ENCODE data around the gene MYL10.
"Not testable (repeated sequence)": the region's sequence is repeated elsewhere in the genome, so short reads cannot be mapped to it uniquely, and the experiment has no call there.

MYL10 gene

DNA sequence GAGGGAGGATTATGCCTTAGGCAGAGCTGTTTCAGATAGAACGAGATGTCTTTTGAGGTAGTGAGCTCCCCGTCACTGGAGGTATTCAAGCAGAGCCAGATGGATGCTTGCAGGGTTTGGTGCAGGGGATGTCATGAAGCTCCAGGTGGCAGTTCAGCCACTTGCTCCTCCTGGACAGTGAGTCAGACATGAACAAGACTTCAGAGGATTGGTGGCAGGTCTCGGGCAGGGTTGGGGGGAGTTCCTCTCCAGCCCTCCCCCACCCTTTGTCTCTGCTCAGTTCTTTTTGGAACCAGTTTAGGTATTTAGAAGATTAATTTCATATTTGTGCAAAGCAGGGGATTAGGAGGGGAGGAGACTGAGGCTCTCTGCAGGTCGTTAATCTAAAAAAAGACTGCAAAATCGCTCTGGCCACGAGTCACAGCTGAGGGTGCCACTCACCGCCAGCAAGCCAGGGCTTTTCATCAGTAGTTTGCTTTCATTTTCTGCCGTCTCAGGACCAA lies 21.5 kb upstream of the MYL10 start:
- no peak for DNase-seq

DNA sequence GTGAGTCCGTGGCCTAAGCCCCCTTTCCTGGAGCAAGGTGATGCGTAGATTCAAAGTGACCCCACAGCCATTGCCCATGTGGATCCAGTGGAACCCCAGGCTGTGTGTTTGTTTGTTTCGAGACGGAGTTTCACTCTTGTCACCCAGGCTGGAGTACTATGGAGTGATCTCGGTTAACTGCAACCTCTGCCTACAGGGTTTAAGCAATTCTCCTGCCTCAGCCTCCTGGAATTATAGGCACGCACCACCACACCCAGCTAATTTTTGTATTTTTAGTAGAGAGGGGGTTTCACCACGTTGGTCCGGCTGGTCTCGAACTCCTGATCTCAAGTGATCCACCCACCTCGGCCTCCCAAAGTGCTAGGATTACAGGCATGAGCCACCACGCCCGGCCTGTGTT lies 18.8 kb upstream of the MYL10 start:
- not testable (repeated sequence) for DNase-seq

DNA sequence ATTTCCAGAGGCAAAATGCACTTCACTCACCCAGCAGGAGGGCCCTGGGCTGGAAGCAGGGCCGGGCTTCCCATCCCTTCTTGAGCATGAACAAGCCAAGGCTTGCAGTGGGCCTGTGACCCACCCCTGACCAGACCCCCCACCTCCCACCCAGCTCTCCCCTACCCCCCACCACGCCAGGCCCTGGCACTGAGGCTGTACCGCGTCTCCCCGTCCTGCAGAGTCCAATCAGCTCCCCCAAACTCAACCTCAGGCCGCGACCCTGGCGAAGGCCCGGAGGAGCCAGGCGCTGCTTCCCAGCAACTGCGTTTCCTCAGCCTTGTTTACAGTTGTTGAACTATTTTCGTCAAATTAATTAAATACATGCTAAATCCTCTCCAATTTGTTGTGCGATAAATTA lies 16.9 kb upstream of the MYL10 start:
- no peak for DNase-seq

DNA sequence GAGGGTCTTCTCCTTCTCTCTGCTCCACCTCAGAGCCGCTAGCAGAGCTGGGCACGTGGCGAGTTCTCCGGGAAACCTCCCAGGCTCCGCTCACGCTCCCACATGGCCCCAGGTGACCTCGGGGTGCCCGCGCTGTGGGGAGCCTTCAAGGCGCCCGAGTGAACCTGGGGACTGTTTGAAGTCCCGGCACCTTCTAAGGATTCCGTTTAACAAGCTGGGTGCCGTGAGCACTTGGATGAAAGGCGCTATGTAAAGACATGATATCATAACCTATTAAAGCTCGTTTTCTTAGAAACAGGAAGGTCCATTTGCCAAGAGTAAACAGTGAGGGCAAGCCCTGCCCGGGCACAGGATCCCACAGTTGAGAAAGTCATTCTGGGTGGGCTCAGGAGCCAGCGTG lies 15.8 kb upstream of the MYL10 start:
- DNase-seq = no peak

DNA sequence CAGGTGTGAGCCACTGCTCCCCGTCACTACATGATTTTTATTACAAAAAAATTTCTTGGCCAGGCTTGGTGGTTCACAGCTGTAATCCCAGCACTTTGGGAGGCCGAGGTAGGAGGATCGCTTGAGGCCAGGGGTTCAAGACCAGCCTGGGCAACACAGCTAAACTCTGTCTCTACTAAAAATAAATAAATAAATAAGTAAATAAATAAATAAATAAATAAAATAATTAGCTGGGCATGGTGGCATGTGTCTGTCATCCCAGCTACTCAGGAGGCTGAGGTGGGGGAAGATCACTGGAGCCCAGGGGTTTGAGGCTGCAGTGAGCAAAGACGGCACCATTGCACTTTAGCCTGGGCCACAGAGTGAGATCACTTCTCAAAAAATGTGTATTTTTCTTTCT lies 10.0 kb upstream of the MYL10 start:
- DNase-seq = not testable (repeated sequence)

DNA sequence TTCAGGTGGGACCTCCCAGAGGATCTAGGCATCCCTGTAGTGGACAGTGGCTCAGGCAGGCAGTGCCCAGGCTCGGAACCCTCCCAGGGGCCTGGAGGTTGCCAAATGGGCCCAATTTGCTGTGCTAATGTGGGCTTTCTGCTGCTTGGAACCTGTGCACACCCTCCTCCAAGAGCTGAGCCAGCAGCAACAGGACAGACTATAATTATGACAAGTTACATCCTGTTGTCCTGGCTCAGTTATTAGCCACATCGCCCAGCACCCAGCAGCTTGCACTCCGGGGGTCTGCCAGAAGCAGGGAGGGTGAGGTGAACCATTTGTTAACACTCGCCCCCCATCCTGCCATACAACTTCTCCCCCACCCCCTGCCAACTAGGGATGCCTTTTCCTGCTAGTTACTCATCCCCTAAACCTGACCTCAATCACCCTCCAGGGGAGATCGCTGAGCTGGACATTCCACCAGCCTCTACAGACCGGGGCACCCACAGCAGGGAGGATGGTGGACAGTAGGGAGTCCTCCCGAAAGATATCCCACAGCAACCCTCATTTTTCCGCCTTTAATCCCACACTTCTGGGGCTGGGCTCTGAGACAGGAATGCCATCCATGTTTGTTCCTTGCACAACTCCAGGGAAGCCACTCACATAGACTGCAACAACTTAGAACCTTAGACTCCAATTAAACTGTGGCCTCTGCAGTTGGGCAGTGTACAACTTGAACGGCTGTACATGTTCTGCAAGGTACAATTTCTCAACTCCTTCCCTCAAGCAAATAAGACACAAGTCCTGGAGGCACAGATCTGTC lies 7.9 kb upstream of the MYL10 start:
- DNase-seq = no peak

DNA sequence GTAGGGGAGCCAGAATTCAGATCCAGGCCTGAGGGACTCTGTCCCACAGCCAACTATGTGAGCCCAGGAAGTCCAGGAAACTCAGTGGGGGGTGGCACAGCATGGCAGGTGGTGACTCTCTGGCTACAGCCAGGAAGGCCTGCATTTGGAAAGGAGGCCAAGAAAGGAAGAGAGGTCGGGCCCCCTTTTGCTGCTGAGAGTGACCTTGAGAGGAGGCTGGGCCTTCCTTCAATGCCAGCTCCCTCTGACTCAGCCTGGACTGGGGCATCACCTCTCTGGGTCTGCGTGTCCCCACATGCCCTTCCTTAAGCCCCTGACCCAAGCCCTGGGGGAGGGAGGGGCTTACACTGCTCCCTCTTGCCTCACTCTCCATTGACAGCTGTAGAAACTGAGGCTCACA lies 6.4 kb upstream of the MYL10 start:
- DNase-seq = no peak

DNA sequence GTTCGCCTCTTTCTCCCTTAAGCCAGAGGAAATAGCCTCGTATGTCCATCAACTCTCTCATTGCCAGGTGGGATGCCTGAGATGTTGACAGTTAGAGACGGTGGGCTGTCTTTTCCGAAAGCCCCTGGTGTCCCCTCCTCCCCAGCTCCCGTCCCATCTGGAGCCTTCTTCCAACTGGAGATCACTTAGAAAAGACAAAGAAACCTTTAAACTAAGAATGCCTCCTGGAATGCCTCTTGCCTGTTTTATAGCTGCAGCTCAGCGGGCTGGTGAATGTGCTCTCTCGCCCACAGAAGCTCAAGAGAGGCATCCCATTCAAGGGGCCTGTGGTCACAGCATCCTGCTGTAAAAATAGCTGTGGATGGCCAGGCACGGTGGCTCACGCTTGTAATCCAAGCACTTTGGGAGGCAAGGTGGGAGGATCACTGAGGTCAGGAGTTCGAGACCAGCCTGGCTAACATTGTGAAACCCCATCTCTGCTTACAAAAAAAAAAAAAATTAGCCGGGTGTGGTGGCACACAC lies 5.2 kb upstream of the MYL10 start:
- no peak for DNase-seq

DNA sequence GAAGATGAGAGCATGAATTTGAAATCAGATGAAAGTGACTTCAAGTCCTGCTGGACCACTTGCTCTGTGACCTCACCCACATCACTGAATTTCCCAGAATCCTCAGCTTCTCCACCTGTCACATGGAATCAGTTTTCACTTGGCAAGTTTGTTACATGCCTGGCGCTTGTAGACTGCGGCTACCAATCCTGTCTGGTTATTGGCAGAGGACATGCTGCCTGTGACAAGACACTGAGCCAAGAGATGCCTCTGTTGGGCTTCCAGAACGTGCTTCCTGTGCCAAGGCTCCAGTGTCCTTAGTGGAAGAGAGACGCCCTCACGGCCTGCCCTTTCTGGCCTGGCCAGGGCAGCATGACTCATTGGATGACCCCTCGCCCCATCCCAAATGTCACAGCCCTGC lies 4.4 kb upstream of the MYL10 start:
- no peak for DNase-seq

DNA sequence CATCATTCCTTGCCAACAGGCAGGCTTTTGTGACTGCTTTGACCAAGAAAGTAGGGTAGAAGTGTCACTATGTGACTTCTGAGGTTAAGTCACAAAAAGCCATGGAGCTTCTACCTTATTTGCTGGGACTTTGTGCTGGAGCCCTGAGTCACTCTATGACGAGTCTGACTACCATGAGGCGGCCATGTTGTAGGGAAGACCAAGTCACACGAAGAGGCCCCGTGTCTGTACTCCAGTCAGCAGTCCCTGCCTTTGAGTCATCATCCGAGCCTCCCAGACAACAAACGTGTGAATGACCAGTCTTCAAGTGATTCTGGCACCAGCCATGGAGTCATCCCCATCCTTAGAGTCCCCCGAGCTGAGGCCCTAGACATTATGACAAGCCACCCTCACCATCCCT lies 3.5 kb upstream of the MYL10 start:
- DNase-seq = no peak

DNA sequence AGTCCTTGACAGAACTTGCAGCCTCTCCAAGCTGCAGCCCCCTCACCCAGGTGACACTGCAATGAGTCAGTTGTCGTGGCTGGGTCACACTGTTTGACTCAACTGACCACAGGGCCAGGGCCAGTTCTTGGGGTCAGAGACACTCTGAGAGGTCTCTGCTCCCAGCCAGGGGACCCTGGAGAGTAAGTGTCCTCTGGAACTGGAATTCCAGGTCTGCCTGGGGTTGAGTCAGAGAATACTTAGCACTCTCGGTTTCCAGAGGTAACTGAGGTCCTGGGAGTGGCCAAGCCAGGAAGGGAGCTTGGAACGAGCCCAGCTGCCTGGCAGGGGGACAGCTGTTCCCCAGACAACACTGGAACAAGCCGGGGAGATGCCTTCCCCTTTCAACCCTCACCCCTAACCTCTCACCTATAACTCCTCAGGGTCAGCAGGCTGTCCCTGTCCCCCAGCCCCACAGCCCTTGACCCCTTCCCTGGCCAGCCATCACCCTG lies 2.2 kb upstream of the MYL10 start:
- no peak for DNase-seq

DNA sequence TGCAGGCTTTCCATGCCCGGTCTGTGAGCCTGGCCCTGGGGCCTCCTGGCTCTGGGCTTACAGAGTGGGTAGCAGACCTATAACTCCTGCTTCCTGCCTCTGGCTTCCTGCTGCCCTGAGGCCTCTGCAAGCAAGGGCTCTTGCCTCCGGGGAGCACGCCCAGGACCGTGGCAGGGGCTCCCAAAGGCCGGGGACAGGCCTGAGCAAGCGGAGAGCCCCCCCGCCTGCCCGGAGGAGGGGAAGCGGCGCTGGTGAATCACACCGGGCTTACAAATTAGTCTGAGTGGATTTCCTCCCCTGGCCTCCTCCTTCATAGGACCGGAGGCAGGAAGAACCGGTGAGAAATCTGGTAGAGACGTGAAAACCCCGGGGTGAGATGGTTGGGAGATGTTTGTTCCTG lies 1.5 kb upstream of the MYL10 start:
- no peak for DNase-seq

DNA sequence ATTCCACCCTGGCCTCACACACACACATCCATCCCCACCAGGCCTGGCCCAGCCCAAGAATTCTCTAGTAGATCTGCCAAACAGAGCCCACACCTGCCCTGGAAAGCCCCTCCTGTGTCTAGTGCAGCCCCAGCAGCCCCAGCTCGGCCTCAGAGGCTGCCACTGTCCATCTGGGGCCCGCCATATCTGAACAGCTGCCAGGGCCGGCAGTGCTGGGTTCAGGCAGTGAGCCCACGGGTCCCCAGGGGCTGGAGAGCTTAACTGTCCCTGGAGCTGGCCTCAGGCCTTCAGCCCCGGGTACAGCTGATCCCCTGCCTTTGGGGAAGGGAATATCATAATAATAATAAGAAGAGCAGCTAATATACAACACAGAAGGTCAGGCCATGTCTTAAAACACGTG lies 574 bp downstream of the MYL10 start:
- no peak for DNase-seq

DNA sequence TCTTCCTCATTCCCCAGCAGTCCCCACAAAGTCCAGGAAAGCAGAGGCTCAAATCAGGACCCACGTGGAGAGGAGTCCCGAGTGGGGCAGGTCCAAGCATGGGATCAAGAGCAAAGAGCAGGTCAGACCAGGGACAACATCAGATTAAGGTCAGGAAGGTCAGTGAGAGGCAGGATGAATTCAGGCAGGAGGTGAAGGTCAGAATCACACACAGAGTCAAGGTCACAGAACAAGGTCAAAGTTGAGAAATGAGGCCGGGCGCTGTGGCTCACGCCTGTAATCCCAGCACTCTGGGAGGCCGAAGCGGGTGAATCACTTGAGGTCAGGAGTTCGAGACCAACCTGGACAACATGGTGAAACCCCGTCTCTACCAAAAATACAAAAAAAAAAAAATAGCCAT lies 2.3 kb downstream of the MYL10 start:
- no peak for DNase-seq

DNA sequence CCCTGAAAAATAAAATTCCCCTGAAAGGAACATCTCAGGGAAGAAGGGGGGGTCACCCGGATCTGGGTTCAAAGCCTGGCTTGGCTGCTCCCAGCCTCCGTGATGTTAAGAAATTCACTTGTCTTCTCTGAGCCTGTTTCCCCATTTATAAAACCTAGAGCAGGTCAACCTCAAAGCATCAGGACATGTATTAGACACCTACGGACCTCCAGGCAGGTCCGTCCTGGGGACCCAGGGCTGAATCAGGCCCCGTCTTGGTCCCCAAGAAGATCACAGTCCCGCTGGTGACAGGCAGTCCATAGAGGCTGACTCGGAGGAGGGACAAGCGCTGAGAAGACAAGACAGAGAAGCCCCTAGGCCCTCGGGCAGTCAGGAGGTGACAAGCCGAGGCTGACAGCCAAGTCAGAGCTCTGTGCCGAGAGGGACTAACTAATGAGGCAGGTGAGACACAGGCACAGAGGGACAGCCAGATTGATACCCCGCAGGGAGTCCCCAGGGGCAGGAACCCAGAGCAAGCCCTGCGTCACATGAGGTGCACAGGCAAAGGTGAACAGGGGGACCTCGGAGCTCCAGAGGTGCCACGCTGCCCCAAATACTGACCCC lies 2.9 kb downstream of the MYL10 start:
- no peak for DNase-seq

DNA sequence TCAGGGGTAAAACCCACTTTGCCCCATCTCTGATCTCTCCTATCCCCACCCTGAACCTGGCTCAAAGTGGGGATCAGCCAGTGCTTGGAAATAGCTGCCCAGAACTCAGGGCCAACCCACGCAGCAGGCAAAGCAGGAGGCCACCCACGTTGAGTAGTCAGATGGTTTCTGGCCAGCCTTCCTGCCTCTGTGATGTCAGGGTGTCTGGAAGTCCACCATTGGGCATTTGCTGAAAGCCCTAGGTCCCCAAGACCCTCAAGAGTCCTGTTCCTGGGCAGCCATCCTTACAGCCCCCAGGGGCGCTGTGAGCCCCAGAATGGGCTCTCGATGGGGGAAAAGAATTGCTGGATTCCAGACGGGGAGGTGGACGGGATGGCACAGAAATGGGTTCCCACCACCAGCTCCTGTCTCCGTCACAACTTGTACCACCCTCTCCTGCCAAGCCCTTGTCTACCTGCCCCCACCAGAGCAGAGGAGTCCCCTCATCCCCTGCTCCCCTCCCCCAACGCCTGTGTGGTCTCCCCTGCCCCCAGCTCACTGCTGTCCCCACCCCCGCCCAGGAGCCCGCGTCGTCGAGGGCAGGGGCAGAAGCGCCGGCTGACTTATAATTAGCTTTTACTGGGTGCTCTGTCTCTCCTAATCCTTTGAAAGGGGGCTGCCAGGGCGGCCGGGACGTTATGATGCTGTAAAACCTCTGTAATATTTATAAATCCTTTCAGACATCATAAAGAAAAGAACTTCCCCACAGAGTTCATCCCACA lies 3.9 kb downstream of the MYL10 start:
- no peak for DNase-seq

DNA sequence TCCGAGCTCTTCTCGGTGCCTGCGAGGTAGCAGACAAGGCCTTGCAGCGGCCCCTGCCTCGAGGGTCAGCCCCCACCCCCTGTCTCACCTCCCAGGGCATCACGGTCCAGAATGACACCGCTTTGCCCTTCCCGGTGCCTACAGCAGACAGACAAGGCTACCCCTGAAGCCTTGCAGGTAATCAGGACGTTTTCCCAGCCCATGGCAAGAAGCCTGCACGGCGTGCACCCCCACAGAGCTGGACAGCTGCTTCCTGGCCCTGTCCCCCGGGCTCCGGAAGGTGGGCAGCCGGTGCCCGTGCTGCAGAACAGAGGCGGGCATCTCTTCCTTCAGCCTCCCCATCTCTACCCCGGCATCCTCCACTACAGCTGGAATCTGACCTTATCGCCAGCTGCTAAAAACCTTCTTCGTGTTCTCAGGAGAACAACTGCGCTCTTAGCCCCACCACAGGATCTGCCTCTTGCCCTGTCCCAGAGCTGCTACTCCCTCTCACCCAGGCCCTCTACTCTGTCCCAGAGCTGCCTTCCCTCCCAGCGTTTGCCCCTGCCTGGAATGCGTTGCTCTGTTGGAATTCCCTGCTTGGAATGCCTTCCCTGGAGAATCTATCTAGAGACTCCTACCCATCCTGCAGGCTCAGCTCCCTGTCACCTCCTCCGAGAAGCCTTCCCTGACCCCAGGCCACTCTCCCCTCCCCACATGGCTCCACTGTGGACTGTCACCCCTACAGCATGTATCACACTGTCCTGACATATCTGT lies 4.7 kb downstream of the MYL10 start:
- no peak for DNase-seq

DNA sequence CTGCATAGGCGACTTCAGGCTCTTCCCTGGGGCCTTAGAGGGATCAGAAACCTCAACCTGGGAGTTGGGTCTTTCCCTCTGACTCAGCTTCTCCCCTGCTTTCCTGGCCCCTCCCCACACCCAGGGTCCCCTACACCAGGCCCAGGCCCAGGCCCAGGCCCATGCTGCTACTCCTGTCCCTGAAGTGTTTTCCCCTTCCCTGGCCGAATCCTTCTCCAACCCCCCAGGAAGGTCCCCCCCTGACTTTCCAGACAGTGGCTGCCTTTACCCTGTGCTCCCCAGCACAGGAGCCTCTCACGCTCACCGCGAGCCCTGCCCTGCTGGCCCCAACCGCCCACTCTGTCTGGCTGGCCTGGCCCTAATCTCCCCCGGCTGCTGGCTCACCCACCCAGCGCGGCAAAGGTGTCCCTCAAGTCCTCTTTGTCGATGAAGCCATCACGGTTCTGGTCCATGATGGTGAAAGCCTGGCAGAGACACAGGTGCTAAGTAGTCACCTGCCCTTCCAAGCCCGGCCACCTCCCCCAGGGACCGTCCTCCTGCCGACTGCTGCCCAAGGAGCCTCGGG lies 6.4 kb downstream of the MYL10 start:
- DNase-seq = no peak

DNA sequence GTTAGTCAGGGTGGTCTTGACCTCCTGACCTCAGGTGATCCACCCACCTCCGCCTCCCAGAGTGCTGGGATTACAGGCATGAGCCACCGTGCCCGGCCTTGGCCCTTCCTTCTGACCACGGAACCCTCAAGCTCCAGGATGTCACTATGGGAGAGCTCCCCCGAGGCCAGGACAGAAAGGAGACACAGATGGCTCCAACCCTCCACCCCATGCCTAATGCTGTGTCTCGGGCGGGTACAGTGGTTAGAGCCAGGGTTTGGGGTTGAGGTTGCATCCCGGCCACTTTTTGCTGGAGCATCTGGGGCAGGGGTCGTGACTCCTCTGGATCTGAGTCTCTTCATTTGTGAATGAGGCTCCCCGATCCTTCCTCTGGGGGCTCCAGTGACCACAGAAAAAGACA lies 8.1 kb downstream of the MYL10 start:
- DNase-seq = no peak

DNA sequence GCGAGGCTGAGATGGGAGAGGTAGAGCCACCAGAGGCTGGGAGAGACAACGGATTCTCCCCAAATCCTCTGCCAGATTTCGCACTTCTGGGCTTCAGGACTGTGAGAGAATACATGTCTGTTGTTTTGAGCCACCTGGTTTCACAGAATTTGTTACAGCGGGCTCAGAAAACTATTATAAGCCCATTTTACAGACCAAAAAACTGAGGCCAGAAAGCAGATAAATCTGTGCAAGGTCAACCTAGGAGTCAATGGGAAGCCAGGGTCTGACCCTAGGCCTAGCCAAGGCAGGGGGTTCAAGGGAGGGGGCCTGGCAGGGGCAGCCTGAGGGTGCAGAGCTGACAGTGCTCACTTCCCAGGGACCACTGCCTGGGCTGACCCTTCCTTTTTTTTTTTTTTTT lies 8.7 kb downstream of the MYL10 start:
- DNase-seq = no peak

DNA sequence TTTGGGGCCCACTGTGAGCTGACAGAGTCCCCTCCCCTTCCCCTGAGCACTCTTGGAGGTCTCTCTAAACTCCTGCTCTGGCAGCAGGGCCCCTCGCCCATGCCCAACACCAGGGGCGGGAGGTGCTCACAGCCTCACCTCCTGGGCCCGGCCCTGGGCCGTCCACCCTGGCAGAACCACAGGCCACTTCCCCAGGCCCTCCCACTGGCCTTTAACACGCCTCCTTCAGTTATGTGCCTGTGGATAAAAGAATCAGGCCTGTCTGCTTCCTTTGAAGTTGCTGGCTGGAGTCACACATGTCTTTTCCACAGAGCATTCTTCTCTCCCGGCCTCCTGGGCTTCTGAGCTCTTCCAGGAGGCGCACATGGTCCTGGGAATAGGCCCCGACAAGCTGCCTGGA lies 10.2 kb downstream of the MYL10 start:
- DNase-seq = no peak

DNA sequence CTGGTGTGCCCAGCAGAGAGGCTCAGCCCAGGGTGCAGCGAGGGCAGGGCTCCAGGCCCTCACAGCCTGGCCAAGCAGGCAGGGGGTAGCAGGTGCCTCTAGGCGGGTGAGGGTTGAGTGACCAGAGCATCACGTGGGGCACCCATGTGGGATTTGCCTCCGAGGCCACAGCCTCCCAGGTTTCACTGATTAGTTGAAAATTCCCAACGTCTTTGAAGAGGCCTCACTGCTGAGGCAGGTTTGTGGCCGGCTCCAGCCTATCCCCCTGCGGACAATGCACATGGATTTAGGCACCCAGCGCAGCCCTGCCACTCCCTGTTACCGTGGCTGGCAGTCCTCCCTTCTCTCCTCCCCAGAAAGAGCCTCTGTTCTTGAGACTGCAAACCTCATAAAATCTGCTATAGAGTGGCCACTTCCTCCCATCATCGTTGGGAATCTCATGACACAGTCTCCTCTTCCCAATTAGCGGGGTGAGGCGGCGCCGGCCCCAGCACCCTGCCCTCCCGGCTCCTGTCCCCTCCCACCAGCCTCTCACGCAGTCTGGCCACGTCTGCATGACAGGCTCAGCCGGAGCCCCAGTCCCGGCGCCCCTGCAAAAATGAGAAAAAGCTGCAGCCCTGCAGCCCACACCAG lies 10.8 kb downstream of the MYL10 start:
- DNase-seq = no peak
